Loucy (cell line): ENCODE results near the gene IQCN.

Experiments used
- EZH2phosphoT487 ChIP-seq: fragments of 200-600 bp; IDR thresholded peaks from 2 replicates; pipeline ENCODE4 v1.6.1; 2018; ENCODE audit warnings: antibody characterized with exemption, mild to moderate bottlenecking, moderate library complexity, borderline replicate concordance
- TF ChIP-seq, protein P1 (sequence below): fragments of 200-600 bp; sonication (generic); conservative IDR thresholded peaks from 2 replicates; pipeline ENCODE4 v1.5.1; 2014; ENCODE audit warnings: mild to moderate bottlenecking, antibody characterized with exemption, low read length

DNA sequence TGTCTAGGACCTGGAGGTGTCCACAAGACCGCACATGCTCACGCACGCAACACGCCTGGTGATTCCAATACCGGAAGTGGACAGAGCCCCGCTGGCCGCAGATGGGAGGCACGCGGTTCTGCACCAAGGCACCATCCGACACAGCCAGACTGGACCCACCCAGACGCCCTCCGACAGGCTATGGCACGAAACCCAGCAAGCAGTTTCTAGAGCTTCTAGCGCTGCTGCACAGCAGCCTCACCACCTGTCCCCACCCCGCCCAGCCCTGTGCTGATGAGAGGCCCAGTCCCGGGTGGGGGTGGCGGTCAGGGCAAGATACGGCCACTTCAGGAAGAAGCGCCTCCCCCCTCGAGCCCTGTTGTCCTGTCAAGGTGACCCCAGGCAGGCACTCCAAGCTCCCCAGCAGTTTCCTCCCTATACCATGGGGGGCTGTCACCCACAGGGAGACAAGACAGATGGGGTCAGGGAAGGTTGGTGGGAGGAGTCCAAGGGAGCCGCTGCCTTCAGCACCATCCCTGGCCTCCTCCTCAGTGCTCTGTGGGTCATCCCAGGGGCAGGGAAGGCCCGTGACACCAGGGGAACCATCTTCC lies 37.3 kb upstream of the IQCN start:
- TF ChIP-seq, protein P1, sequence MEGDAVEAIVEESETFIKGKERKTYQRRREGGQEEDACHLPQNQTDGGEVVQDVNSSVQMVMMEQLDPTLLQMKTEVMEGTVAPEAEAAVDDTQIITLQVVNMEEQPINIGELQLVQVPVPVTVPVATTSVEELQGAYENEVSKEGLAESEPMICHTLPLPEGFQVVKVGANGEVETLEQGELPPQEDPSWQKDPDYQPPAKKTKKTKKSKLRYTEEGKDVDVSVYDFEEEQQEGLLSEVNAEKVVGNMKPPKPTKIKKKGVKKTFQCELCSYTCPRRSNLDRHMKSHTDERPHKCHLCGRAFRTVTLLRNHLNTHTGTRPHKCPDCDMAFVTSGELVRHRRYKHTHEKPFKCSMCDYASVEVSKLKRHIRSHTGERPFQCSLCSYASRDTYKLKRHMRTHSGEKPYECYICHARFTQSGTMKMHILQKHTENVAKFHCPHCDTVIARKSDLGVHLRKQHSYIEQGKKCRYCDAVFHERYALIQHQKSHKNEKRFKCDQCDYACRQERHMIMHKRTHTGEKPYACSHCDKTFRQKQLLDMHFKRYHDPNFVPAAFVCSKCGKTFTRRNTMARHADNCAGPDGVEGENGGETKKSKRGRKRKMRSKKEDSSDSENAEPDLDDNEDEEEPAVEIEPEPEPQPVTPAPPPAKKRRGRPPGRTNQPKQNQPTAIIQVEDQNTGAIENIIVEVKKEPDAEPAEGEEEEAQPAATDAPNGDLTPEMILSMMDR = no peak
- no peak for TF ChIP-seq EZH2phosphoT487
